Activated B cell treated with CpG ODN at 0.5 μM for 24 hours (primary cell): ENCODE measurements around the gene CCDC188. TPM values are rescaled to one million over a fixed set of nuclear protein-coding genes. Genes with fewer than 3 reads are reported as not detected.

Source experiments
- ATAC-seq: fragments of 200-7000 bp; cut with Tn5 transposase; one replicate; pipeline ENCODE4 v1.10.0; 2021; ENCODE audit warnings: low read depth, mild to moderate bottlenecking, moderate library complexity
- CTCF ChIA-PET: fragments of 350-600 bp; sonication (Branson Sonifier 250); formaldehyde crosslinking; loops from one replicate; lab custom pipeline; 2021; ENCODE audit warnings: antibody characterized with exemption; lab: Charles Lee
- POLR2A ChIA-PET: fragments of 350-600 bp; sonication (Branson Sonifier 250); formaldehyde crosslinking; loops from one replicate; lab custom pipeline; 2021; ENCODE audit warnings: antibody characterized with exemption; lab: Charles Lee
- DNase-seq: peaks from one replicate; pipeline ENCODE4 v3.0.0; 2022
- H3K27ac Mint-ChIP-seq: one replicate; pipeline ENCODE4 v1.8.0; 2020; ENCODE audit warnings: mixed read lengths
- H3K27me3 Mint-ChIP-seq: one replicate; pipeline ENCODE4 v1.8.0; 2021; ENCODE audit warnings: mixed read lengths
- H3K36me3 Mint-ChIP-seq: one replicate; pipeline ENCODE4 v1.8.0; 2021; ENCODE audit warnings: low read depth, mixed read lengths
- H3K4me1 Mint-ChIP-seq: one replicate; pipeline ENCODE4 v1.8.0; 2021; ENCODE audit warnings: mixed read lengths
- H3K4me3 Mint-ChIP-seq: one replicate; pipeline ENCODE4 v1.8.0; 2020; ENCODE audit warnings: mild to moderate bottlenecking, mixed read lengths
- H3K9me3 Mint-ChIP-seq: one replicate; pipeline ENCODE4 v1.8.0; 2020; ENCODE audit warnings: mixed read lengths
- intact Hi-C: fragments of 100-400 bp; cut with micrococcal nuclease; formaldehyde crosslinking; loops from one replicate; pipeline ENCODE4 v1.15.1; 2024
- total RNA-seq: library from RNA; stranded (reverse); gene quantifications from 2 replicates; pipeline ENCODE4 v1.2.3, GENCODE V29; 2022
- TF ChIP-seq, protein P1 (sequence below): fragments of 200-600 bp; IDR thresholded peaks from one replicate; pipeline ENCODE4 v1.8.0; 2022; ENCODE audit warnings: antibody characterized with exemption, mild to moderate bottlenecking

The CCDC188 gene
- total RNA-seq, 1 donor from 2014 or later: not detected

DNA sequence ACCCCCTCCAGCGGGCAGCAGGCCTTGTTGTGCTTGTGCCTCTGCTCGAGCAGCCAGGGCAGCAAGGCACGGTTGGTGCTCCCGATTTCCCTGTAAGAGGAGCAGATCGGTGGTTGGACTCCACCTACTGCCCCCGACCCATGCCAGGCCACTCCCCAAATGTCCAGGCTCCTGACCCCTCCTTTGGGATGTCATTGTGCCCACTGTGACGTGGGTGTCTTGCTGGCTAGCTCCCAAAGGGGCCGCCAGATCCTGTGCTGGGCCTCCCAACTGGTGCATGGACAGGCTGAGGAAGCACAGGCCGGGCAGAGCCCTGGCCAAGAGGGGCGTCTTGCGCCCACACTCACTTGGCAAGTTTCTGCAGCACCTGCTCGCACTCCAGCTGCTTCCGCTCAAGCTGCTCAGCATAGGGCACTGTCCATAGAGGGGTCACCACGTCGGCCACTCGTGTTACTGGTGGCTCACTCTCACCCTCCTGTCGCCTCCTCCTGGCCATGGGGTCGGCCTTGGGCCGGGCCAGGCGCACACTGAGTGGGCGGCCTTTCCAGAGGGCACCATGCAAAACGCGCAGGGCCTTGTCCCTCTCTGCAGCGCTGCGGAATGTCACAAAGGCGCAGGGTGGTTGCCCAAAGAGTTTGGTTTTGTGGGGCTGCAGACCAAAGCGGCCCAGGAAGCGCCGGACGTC lies 35.0 kb downstream of the CCDC188 start, which contains the start of gene RANBP1:
Gene RANBP1 (plus strand): TSS at position 414 of the 685 bp plus-strand sequence. CDS start 81 bp downstream, at position 495.
- H3K4me3 Mint-ChIP-seq: peak within 1 kb of the TSS; percentile 91
- no peaks in the 10 kb centered on the region for H3K27me3 Mint-ChIP-seq
- DNase-seq: no peak
- no peaks in the 10 kb centered on the region for H3K9me3 Mint-ChIP-seq
- H3K4me1 Mint-ChIP-seq: peaks cover 48% of the 10 kb centered on the region
- TF ChIP-seq, protein P1, sequence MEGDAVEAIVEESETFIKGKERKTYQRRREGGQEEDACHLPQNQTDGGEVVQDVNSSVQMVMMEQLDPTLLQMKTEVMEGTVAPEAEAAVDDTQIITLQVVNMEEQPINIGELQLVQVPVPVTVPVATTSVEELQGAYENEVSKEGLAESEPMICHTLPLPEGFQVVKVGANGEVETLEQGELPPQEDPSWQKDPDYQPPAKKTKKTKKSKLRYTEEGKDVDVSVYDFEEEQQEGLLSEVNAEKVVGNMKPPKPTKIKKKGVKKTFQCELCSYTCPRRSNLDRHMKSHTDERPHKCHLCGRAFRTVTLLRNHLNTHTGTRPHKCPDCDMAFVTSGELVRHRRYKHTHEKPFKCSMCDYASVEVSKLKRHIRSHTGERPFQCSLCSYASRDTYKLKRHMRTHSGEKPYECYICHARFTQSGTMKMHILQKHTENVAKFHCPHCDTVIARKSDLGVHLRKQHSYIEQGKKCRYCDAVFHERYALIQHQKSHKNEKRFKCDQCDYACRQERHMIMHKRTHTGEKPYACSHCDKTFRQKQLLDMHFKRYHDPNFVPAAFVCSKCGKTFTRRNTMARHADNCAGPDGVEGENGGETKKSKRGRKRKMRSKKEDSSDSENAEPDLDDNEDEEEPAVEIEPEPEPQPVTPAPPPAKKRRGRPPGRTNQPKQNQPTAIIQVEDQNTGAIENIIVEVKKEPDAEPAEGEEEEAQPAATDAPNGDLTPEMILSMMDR: no peak
- ChIA-PET CTCF (no interaction called here), POLR2A (interaction anchor here (1.2 to 1.9 kb wide), 3 partner anchors 22 to 887 kb away, joined by 3 to 5 read pairs (median 4); partner anchors contain the start of genes COMT and TXNRD2)
- intact Hi-C loops: loop anchor here (2.0 to 5.0 kb wide), 5 partner anchors 79 to 887 kb away; partner anchors contain the start of genes MED15, TANGO2 and THAP7
- no peak for ATAC-seq
- H3K27ac Mint-ChIP-seq: peak within 1 kb of the TSS; percentile 92
- peaks cover 53% of the 10 kb centered on the region for H3K36me3 Mint-ChIP-seq

DNA sequence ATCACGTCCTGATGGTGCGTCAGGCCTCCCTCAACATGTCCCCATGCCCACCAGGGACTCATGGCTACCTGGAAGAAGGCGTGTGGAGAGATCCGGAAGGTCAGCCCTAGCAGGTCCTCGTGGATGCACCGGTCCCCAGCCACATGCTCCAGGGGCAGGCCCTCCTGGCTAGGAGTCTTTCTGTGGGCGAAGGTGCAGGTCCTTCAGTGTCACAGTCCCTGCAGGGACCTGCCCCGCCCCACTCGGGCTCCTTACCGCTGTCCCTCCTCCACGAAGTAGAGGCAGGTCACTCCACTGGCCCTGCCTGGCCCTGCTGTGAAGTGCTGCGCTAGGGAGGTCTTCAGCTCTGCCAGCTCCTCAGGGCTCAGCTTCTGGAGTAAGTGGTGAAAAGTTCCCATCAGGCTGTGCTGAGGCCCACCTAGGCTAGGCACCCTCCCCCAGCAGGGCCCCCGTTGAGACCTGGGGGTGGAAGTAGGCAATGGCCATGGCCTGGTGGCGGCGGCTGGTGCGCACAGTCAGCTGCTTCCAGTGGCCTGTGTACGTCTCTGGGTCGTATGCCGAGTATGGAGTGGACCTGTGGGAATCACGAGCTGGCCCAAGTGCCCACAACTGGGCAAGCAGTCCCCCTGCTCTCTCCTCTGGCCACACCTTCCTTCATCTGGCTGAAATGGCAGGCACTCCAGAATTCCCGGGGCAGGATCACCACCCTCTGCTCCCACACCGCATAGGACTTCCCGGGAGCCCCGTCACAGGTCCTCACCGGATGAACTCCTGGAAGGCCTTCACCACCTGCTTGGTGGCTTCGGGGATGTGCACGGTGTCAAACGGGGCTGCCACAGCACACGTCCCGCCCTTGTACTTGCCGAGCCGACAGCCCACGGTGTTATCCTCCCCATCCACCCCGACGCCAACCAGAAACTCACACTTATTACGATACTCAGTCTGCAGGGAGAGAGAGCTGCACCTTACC lies 36.1 kb downstream of the CCDC188 start:
- POLR2A ChIA-PET: no interaction called here
- Mint-ChIP-seq H3K9me3 (no peaks in the 10 kb centered on the region), H3K4me3 (peak overlapping the region; percentile 91), H3K4me1 (peaks cover 40% of the 10 kb centered on the region), H3K36me3 (peaks cover 51% of the 10 kb centered on the region), H3K27me3 (no peaks in the 10 kb centered on the region), H3K27ac (peak overlapping the region; percentile 26)
- ATAC-seq (no peak), DNase-seq (no peak)
- TF ChIP-seq, protein P1: no peak
- CTCF ChIA-PET: no interaction called here
- intact Hi-C loops: loop anchor here (5.0 kb wide), 2 partner anchors 77 to 393 kb away; partner anchors contain the start of gene MED15

DNA sequence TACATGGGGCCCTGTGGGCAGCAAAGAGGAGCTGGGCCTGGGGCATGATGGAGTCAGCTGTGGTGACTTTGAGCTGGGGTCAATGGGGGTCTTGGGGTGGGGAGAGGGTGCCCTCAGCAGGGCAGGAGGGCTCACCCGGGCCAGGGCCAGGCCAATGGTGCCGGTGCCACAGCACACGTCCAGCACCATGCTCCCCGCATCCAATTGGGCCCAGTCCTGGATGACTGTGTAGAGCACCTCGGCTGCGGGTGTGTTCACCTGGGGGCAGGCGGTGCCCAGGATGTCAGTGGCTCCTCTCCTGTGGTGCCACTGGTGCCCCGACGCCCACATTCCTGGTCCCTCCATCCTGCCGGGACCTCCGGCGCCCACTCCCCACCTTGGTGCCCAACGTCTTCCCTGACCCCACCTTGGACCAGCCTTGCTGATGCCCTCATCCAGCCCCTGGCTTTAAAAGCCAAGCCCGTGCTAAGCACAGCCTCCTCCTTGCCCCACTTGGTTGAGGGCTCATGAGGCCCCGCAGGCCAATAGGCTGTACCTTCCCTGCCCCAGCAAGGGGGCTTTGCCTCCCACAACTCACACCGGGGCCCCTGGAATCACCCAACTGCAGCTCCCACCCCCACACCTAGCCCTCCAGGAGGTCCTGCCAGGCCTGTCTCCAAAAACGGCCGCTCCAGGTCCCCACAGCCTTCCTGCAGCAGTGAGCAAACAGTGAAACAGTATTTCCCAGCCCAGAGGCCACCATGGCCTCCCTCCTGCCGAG lies 37.1 kb downstream of the CCDC188 start:
- intact Hi-C loops: no loop called here
- ChIA-PET CTCF (no interaction called here), POLR2A (interaction anchor here (0.6 kb wide), 1 partner anchor 93 kb away, joined by 3 read pairs; the partner anchor contains the start of gene TANGO2)
- TF ChIP-seq, protein P1: no peak
- ATAC-seq: no peak
- Mint-ChIP-seq H3K27ac (peak overlapping the region; percentile 18), H3K36me3 (peaks cover 45% of the 10 kb centered on the region), H3K9me3 (no peaks in the 10 kb centered on the region), H3K27me3 (no peaks in the 10 kb centered on the region), H3K4me3 (no peak overlapping the region), H3K4me1 (peaks cover 30% of the 10 kb centered on the region)
- no peak for DNase-seq

DNA sequence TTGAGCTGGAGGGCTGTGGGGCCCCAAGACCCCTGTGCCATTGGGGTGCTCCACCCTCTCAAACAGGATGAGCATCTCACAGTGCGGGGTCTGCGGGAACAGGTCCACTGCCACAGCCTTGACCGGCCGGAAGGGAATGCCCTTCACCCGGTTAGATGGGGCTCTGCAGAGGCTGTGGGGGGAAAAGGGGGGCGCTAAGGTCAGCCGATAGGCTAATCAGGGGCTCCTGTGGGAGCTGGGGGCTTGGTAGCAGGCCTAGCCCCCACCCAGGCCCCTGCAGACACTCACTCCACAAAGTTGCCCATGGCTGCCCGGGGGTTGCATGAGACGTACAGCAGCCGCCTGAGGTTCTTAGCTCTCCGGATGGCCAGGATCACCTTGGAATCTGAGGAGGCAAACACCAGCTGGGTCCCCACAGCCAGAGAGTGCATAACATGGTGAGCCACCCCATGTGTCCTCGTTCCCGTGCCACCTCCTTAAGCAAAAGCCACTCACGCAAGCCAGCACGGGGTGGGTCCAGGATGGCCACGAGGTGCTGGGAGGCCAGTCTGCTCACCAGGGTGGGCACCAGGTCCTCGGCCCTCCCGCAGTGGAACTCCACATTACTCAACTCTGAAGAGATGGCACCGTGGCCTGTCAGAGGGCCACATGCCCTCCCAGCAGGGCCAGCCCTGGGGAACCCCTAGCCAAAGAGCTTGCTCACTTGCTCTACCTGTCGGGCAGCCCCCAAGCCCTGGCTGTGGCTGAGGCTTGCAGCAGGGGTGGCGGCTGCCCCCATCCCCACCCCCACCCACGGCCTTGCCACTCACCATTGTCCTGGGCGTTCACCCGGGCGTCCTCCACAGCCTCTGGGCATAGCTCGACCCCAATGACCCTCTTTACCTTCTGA lies 38.0 kb downstream of the CCDC188 start:
- Mint-ChIP-seq H3K27ac (no peak overlapping the region), H3K4me3 (no peak overlapping the region), H3K36me3 (peaks cover 49% of the 10 kb centered on the region), H3K4me1 (peaks cover 21% of the 10 kb centered on the region), H3K9me3 (no peaks in the 10 kb centered on the region), H3K27me3 (no peaks in the 10 kb centered on the region)
- intact Hi-C loops: no loop called here
- ChIA-PET POLR2A (interaction anchor here (0.6 kb wide), 1 partner anchor 92 kb away, joined by 3 read pairs; the partner anchor contains the start of gene TANGO2), CTCF (no interaction called here)
- DNase-seq (no peak), ATAC-seq (no peak)
- TF ChIP-seq, protein P1: no peak
